ENCODE results near the gene PPIF. TPM values are rescaled to one million over a fixed set of nuclear protein-coding genes. Genes with fewer than 3 reads are reported as not detected.

PPIF gene
- total RNA-seq, 1 donor from 2014 or later, result 27.1 TPM

DNA sequence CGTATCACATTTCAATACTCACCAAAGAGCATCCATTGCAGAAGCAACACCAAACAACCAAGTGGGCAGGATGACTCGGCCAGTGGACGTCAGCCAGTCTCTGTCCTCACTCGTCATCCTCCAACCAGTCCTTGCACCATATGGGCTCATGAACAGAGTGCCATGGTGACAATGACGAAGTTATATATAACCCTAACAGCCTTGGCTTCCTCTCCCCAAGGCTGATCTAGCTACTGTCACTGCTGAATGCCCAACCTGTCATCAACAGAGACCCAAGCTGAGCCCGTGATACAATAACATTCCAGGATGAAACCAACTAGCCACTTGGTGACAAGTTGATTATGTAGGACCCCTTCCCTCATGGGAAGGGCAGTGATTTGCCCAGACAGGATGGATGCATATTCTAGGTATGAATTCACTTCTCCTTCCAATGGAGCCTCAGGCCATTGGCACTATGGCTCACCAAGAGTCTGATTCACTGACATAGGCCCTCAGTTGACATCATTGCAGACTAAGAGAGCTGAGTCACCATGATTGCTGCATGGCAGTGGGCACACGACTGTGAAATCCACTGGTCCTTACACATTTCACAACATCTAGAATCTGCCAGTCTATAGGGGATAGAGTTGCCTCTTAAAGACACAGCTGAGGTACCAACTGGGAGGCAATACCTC is 26.3 kb upstream of the PPIF start:
- no peak overlapping the region for H3K27ac ChIP-seq
- peaks cover 8% of the 10 kb centered on the region for H4K20me1 ChIP-seq (ENCODE audit: low read depth)
- DNase-seq (ENCODE audit: low spot score), result no peak
- TF ChIP-seq EZH2phosphoT487 (IDR thresholded peaks at IDR 0.05) (no peak), EZH2 (IDR thresholded peaks at IDR 0.05) (no peak)
- TF ChIP-seq, protein P1, sequence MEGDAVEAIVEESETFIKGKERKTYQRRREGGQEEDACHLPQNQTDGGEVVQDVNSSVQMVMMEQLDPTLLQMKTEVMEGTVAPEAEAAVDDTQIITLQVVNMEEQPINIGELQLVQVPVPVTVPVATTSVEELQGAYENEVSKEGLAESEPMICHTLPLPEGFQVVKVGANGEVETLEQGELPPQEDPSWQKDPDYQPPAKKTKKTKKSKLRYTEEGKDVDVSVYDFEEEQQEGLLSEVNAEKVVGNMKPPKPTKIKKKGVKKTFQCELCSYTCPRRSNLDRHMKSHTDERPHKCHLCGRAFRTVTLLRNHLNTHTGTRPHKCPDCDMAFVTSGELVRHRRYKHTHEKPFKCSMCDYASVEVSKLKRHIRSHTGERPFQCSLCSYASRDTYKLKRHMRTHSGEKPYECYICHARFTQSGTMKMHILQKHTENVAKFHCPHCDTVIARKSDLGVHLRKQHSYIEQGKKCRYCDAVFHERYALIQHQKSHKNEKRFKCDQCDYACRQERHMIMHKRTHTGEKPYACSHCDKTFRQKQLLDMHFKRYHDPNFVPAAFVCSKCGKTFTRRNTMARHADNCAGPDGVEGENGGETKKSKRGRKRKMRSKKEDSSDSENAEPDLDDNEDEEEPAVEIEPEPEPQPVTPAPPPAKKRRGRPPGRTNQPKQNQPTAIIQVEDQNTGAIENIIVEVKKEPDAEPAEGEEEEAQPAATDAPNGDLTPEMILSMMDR (IDR thresholded peaks at IDR 0.05), result no peak
- H3K36me3 ChIP-seq, result no peaks in the 10 kb centered on the region
- H3K9ac ChIP-seq, result no peak overlapping the region
- no peak overlapping the region for H3K4me3 ChIP-seq
- H3K27me3 ChIP-seq, result no peaks in the 10 kb centered on the region
- H3K27ac Mint-ChIP-seq, result no peak overlapping the region
- H3K9me3 Mint-ChIP-seq, result no peaks in the 10 kb centered on the region
- H3K4me3 Mint-ChIP-seq, result no peak overlapping the region
- peaks cover 3% of the 10 kb centered on the region for H3K36me3 Mint-ChIP-seq
- H3K4me1 ChIP-seq, result peaks cover 21% of the 10 kb centered on the region
- H3K27me3 Mint-ChIP-seq (ENCODE audit: insufficient read depth, low read depth), result peaks cover 13% of the 10 kb centered on the region
- H3K4me2 ChIP-seq, result no peak overlapping the region
- no peaks in the 10 kb centered on the region for H3K9me3 ChIP-seq (ENCODE audit: low read depth)
- no peaks in the 10 kb centered on the region for H3K79me2 ChIP-seq (ENCODE audit: low read depth)
- H2AFZ ChIP-seq (replicated peaks), result no peak overlapping the region
- H3K4me1 Mint-ChIP-seq, result peaks cover 25% of the 10 kb centered on the region
- no peaks in the 10 kb centered on the region for H3F3A ChIP-seq (ENCODE audit: low read depth)

DNA sequence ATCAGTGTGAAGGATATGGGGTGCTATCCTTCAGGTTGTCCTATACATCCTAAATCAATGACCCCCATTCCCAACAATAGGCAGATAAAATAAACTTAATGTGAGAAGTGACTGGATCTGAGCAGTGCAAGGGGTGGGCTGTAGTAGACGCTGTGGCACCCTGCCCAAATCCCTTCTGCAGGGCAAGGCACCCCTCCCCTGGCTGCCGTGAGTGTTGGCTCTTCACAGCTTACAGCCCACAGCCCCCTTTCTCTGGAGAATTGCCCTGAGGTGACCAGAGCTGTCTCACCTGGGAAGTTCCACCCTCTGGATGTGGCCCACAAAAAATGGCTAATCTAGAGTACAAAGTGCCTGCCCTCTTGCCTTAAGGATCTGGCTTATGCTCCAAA is 25.8 kb upstream of the PPIF start:
- H3K27me3 Mint-ChIP-seq (ENCODE audit: insufficient read depth, low read depth), result peaks cover 12% of the 10 kb centered on the region
- no peak overlapping the region for H3K4me3 Mint-ChIP-seq
- H3K9ac ChIP-seq, result no peak overlapping the region
- no peaks in the 10 kb centered on the region for H3K9me3 Mint-ChIP-seq
- H3K27ac Mint-ChIP-seq, result no peak overlapping the region
- peaks cover 3% of the 10 kb centered on the region for H3K36me3 Mint-ChIP-seq
- H3K4me1 Mint-ChIP-seq, result peaks cover 23% of the 10 kb centered on the region
- H3K27me3 ChIP-seq, result no peaks in the 10 kb centered on the region
- H3K36me3 ChIP-seq, result no peaks in the 10 kb centered on the region
- TF ChIP-seq, protein P1 (IDR thresholded peaks at IDR 0.05), result no peak
- no peak for TF ChIP-seq EZH2 (IDR thresholded peaks at IDR 0.05)
- TF ChIP-seq EZH2phosphoT487 (IDR thresholded peaks at IDR 0.05), result no peak
- no peak overlapping the region for H3K27ac ChIP-seq
- no peak overlapping the region for H2AFZ ChIP-seq (replicated peaks)
- no peak overlapping the region for H3K4me2 ChIP-seq
- no peaks in the 10 kb centered on the region for H3K9me3 ChIP-seq (ENCODE audit: low read depth)
- DNase-seq (ENCODE audit: low spot score), result no peak
- peaks cover 19% of the 10 kb centered on the region for H3K4me1 ChIP-seq
- peaks cover 8% of the 10 kb centered on the region for H4K20me1 ChIP-seq (ENCODE audit: low read depth)
- H3K79me2 ChIP-seq (ENCODE audit: low read depth), result no peaks in the 10 kb centered on the region
- no peak overlapping the region for H3K4me3 ChIP-seq
- no peaks in the 10 kb centered on the region for H3F3A ChIP-seq (ENCODE audit: low read depth)

DNA sequence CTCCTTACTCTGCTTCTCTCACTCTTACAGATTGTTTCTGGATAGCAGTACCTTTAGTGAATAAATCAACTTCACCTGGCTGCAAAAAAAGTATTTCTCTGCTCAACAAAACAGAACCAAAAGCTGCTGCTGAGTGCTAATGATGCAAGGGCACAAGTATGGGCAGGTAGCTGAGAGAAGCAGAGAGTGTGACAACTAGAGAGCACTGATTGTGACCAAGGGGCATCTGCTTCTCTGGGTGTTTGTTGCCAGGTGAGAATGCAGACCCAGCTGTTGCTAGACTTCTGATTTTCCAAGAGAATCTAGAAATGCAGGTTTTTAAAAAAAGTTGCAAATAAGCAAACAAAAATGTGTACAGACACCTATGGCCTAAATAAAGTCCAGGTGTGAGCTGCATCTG is 25.3 kb upstream of the PPIF start:
- TF ChIP-seq EZH2 (IDR thresholded peaks at IDR 0.05), result no peak
- TF ChIP-seq, protein P1 (IDR thresholded peaks at IDR 0.05), result no peak
- TF ChIP-seq EZH2phosphoT487 (IDR thresholded peaks at IDR 0.05), result no peak
- H3K27me3 ChIP-seq, result no peaks in the 10 kb centered on the region
- no peak overlapping the region for H3K4me3 ChIP-seq
- DNase-seq (ENCODE audit: low spot score), result no peak
- H2AFZ ChIP-seq (replicated peaks), result no peak overlapping the region
- H3K9ac ChIP-seq, result no peak overlapping the region
- H3K4me3 Mint-ChIP-seq, result no peak overlapping the region
- H3K36me3 Mint-ChIP-seq, result peaks cover 3% of the 10 kb centered on the region
- H3K4me1 Mint-ChIP-seq, result peaks cover 21% of the 10 kb centered on the region
- no peaks in the 10 kb centered on the region for H3K36me3 ChIP-seq
- no peaks in the 10 kb centered on the region for H3K79me2 ChIP-seq (ENCODE audit: low read depth)
- H3K4me1 ChIP-seq, result peaks cover 14% of the 10 kb centered on the region
- peaks cover 5% of the 10 kb centered on the region for H4K20me1 ChIP-seq (ENCODE audit: low read depth)
- no peak overlapping the region for H3K4me2 ChIP-seq
- H3K27ac Mint-ChIP-seq, result no peak overlapping the region
- H3K27me3 Mint-ChIP-seq (ENCODE audit: insufficient read depth, low read depth), result peaks cover 10% of the 10 kb centered on the region
- H3K27ac ChIP-seq, result no peak overlapping the region
- H3K9me3 ChIP-seq (ENCODE audit: low read depth), result no peaks in the 10 kb centered on the region
- no peaks in the 10 kb centered on the region for H3K9me3 Mint-ChIP-seq
- no peaks in the 10 kb centered on the region for H3F3A ChIP-seq (ENCODE audit: low read depth)

Data from neural progenitor cell (in vitro differentiated cells).